ENCODE data around the gene ABTB1.

Gene ABTB1

GRCh38 chr3:127637546-127637945 lies 35.2 kb upstream of the ABTB1 start:
- no peak overlapping the region for H3K9ac ChIP-seq (ENCODE audit: low read length in 2 of 2)

GRCh38 chr3:127637971-127638370 lies 34.8 kb upstream of the ABTB1 start:
- no peak overlapping the region for H3K27ac ChIP-seq (ENCODE audit: low read length)
- H3K9me3 ChIP-seq (ENCODE audit: control insufficient read depth in 2 of 2, low read length in 2 of 2): no peaks in the 10 kb centered on the region
- H3K9ac ChIP-seq (ENCODE audit: low read length in 2 of 2): no peak overlapping the region
- H3K27me3 ChIP-seq (ENCODE audit: control insufficient read depth in 1 of 2, insufficient read depth in 2 of 2, low read length in 2 of 2): peaks cover 0 to 3% of the 10 kb centered on the region in 2 donors
- no peaks in the 10 kb centered on the region for H3K4me1 ChIP-seq (ENCODE audit: control insufficient read depth, insufficient read depth, low read length)
- no peaks in the 10 kb centered on the region for H3K36me3 ChIP-seq (ENCODE audit: control insufficient read depth in 2 of 2, insufficient read depth in 2 of 2, low read length in 2 of 2)
- H3K4me3 ChIP-seq (ENCODE audit: low read length in 2 of 2): no peak overlapping the region

More at GRCh38 chr3:127637546-127637945, 35.2 kb upstream of the ABTB1 start:
- peaks cover 0 to 3% of the 10 kb centered on the region in 2 donors for H3K27me3 ChIP-seq (ENCODE audit: control insufficient read depth in 1 of 2, insufficient read depth in 2 of 2, low read length in 2 of 2)
- H3K36me3 ChIP-seq (ENCODE audit: control insufficient read depth in 2 of 2, insufficient read depth in 2 of 2, low read length in 2 of 2): no peaks in the 10 kb centered on the region
- no peak overlapping the region for H3K4me3 ChIP-seq (ENCODE audit: low read length in 2 of 2)
- no peaks in the 10 kb centered on the region for H3K4me1 ChIP-seq (ENCODE audit: control insufficient read depth, insufficient read depth, low read length)
- H3K27ac ChIP-seq (ENCODE audit: low read length): no peak overlapping the region
- H3K9me3 ChIP-seq (ENCODE audit: control insufficient read depth in 2 of 2, low read length in 2 of 2): no peaks in the 10 kb centered on the region

GRCh38 chr3:127639173-127640041 lies 33.3 kb upstream of the ABTB1 start:
- H3K36me3 ChIP-seq (ENCODE audit: control insufficient read depth in 2 of 2, insufficient read depth in 2 of 2, low read length in 2 of 2): no peaks in the 10 kb centered on the region
- H3K9ac ChIP-seq (ENCODE audit: low read length in 2 of 2): no peak overlapping the region
- H3K27me3 ChIP-seq (ENCODE audit: control insufficient read depth in 1 of 2, insufficient read depth in 2 of 2, low read length in 2 of 2): peaks cover 0 to 3% of the 10 kb centered on the region in 2 donors
- H3K9me3 ChIP-seq (ENCODE audit: control insufficient read depth in 2 of 2, low read length in 2 of 2): no peaks in the 10 kb centered on the region
- no peaks in the 10 kb centered on the region for H3K4me1 ChIP-seq (ENCODE audit: control insufficient read depth, insufficient read depth, low read length)
- H3K27ac ChIP-seq (ENCODE audit: low read length): no peak overlapping the region
- no peak overlapping the region for H3K4me3 ChIP-seq (ENCODE audit: low read length in 2 of 2)

- no peaks in the 10 kb centered on the region for H3K36me3 ChIP-seq (ENCODE audit: control insufficient read depth in 2 of 2, insufficient read depth in 2 of 2, low read length in 2 of 2)
- no peaks in the 10 kb centered on the region for H3K27me3 ChIP-seq (ENCODE audit: control insufficient read depth in 1 of 2, insufficient read depth in 2 of 2, low read length in 2 of 2)
- H3K9ac ChIP-seq (ENCODE audit: low read length in 2 of 2): no peak overlapping the region
- no peaks in the 10 kb centered on the region for H3K4me1 ChIP-seq (ENCODE audit: control insufficient read depth, insufficient read depth, low read length)
- H3K9me3 ChIP-seq (ENCODE audit: control insufficient read depth in 2 of 2, low read length in 2 of 2): no peaks in the 10 kb centered on the region
- no peak overlapping the region for H3K27ac ChIP-seq (ENCODE audit: low read length)
- H3K4me3 ChIP-seq (ENCODE audit: low read length in 2 of 2): no peak overlapping the region
Measured at GRCh38 chr3:127640042-127640355, 32.8 kb upstream of the ABTB1 start.

GRCh38 chr3:127644641-127645370 lies 27.9 kb upstream of the ABTB1 start:
- Histone ChIP-seq H3K27me3 (ENCODE audit: control insufficient read depth in 1 of 2, insufficient read depth in 2 of 2, low read length in 2 of 2) (no peaks in the 10 kb centered on the region), H3K36me3 (ENCODE audit: control insufficient read depth in 2 of 2, insufficient read depth in 2 of 2, low read length in 2 of 2) (no peaks in the 10 kb centered on the region), H3K4me3 (ENCODE audit: low read length in 2 of 2) (no peak overlapping the region), H3K4me1 (ENCODE audit: control insufficient read depth, insufficient read depth, low read length) (no peaks in the 10 kb centered on the region), H3K27ac (ENCODE audit: low read length) (no peak overlapping the region), H3K9me3 (ENCODE audit: control insufficient read depth in 2 of 2, low read length in 2 of 2) (no peaks in the 10 kb centered on the region), H3K9ac (ENCODE audit: low read length in 2 of 2) (no peak overlapping the region)

GRCh38 chr3:127645371-127646015 lies 27.3 kb upstream of the ABTB1 start:
- Histone ChIP-seq H3K27ac (ENCODE audit: low read length) (no peak overlapping the region), H3K4me3 (ENCODE audit: low read length in 2 of 2) (no peak overlapping the region), H3K27me3 (ENCODE audit: control insufficient read depth in 1 of 2, insufficient read depth in 2 of 2, low read length in 2 of 2) (no peaks in the 10 kb centered on the region), H3K9me3 (ENCODE audit: control insufficient read depth in 2 of 2, low read length in 2 of 2) (no peaks in the 10 kb centered on the region), H3K9ac (ENCODE audit: low read length in 2 of 2) (no peak overlapping the region), H3K36me3 (ENCODE audit: control insufficient read depth in 2 of 2, insufficient read depth in 2 of 2, low read length in 2 of 2) (no peaks in the 10 kb centered on the region), H3K4me1 (ENCODE audit: control insufficient read depth, insufficient read depth, low read length) (no peaks in the 10 kb centered on the region)

- Histone ChIP-seq H3K27me3 (ENCODE audit: control insufficient read depth in 1 of 2, insufficient read depth in 2 of 2, low read length in 2 of 2) (no peaks in the 10 kb centered on the region), H3K27ac (ENCODE audit: low read length) (no peak overlapping the region), H3K36me3 (ENCODE audit: control insufficient read depth in 2 of 2, insufficient read depth in 2 of 2, low read length in 2 of 2) (no peaks in the 10 kb centered on the region), H3K9ac (ENCODE audit: low read length in 2 of 2) (no peak overlapping the region), H3K4me3 (ENCODE audit: low read length in 2 of 2) (no peak overlapping the region), H3K9me3 (ENCODE audit: control insufficient read depth in 2 of 2, low read length in 2 of 2) (no peaks in the 10 kb centered on the region), H3K4me1 (ENCODE audit: control insufficient read depth, insufficient read depth, low read length) (no peaks in the 10 kb centered on the region)
Measured at GRCh38 chr3:127646501-127647046, 26.2 kb upstream of the ABTB1 start.

- H3K27me3 ChIP-seq (ENCODE audit: control insufficient read depth in 1 of 2, insufficient read depth in 2 of 2, low read length in 2 of 2): no peaks in the 10 kb centered on the region
- no peak overlapping the region for H3K9ac ChIP-seq (ENCODE audit: low read length in 2 of 2)
- no peaks in the 10 kb centered on the region for H3K36me3 ChIP-seq (ENCODE audit: control insufficient read depth in 2 of 2, insufficient read depth in 2 of 2, low read length in 2 of 2)
- peaks cover under 1% of the 10 kb centered on the region for H3K4me1 ChIP-seq (ENCODE audit: control insufficient read depth, insufficient read depth, low read length)
- no peaks in the 10 kb centered on the region for H3K9me3 ChIP-seq (ENCODE audit: control insufficient read depth in 2 of 2, low read length in 2 of 2)
- H3K27ac ChIP-seq (ENCODE audit: low read length): no peak overlapping the region
- H3K4me3 ChIP-seq (ENCODE audit: low read length in 2 of 2): no peak overlapping the region
Measured at GRCh38 chr3:127647166-127647844, 25.4 kb upstream of the ABTB1 start.

- Histone ChIP-seq H3K36me3 (ENCODE audit: control insufficient read depth in 2 of 2, insufficient read depth in 2 of 2, low read length in 2 of 2) (no peaks in the 10 kb centered on the region), H3K9ac (ENCODE audit: low read length in 2 of 2) (no peak overlapping the region), H3K27me3 (ENCODE audit: control insufficient read depth in 1 of 2, insufficient read depth in 2 of 2, low read length in 2 of 2) (no peaks in the 10 kb centered on the region), H3K4me3 (ENCODE audit: low read length in 2 of 2) (no peak overlapping the region), H3K4me1 (ENCODE audit: control insufficient read depth, insufficient read depth, low read length) (peaks cover 4% of the 10 kb centered on the region), H3K27ac (ENCODE audit: low read length) (no peak overlapping the region), H3K9me3 (ENCODE audit: control insufficient read depth in 2 of 2, low read length in 2 of 2) (no peaks in the 10 kb centered on the region)
Measured at GRCh38 chr3:127647845-127648204, 24.9 kb upstream of the ABTB1 start.

GRCh38 chr3:127650236-127650635 lies 22.5 kb upstream of the ABTB1 start:
- Histone ChIP-seq H3K27me3 (ENCODE audit: control insufficient read depth in 1 of 2, insufficient read depth in 2 of 2, low read length in 2 of 2) (no peaks in the 10 kb centered on the region), H3K9ac (ENCODE audit: low read length in 2 of 2) (no peak overlapping the region)

More at GRCh38 chr3:127650236-127650635, 22.5 kb upstream of the ABTB1 start:
- peaks cover 4% of the 10 kb centered on the region for H3K4me1 ChIP-seq (ENCODE audit: control insufficient read depth, insufficient read depth, low read length)
- no peak overlapping the region for H3K27ac ChIP-seq (ENCODE audit: low read length)
- H3K9me3 ChIP-seq (ENCODE audit: control insufficient read depth in 2 of 2, low read length in 2 of 2): no peaks in the 10 kb centered on the region
- no peak overlapping the region for H3K4me3 ChIP-seq (ENCODE audit: low read length in 2 of 2)
- no peaks in the 10 kb centered on the region for H3K36me3 ChIP-seq (ENCODE audit: control insufficient read depth in 2 of 2, insufficient read depth in 2 of 2, low read length in 2 of 2)
